RCC 7860 (cell line): Measurements from ENCODE around the gene XK.
"Not testable (repeated sequence)": the region's sequence is repeated elsewhere in the genome, so short reads cannot be mapped to it uniquely, and the experiment has no call there.

Experiments
- DNase-seq: peaks from one replicate; pipeline ENCODE4 v3.0.0-alpha.2; 2015; ENCODE audit warnings: low spot score
- FAIRE-seq: peaks from 2 replicates; lab custom pipeline; 2012; peaks lifted over from hg19 to GRCh38; lab: Jason Lieb, UNC

Gene XK

GRCh38 chrX:37752281-37752680 lies 66.7 kb downstream of the XK start:
- DNase-seq (no peak), FAIRE-seq (no peak)

GRCh38 chrX:37752936-37753335 lies 67.3 kb downstream of the XK start:
- DNase-seq (no peak), FAIRE-seq (no peak)

GRCh38 chrX:37753384-37753783 lies 67.8 kb downstream of the XK start:
- no peak for DNase-seq
- FAIRE-seq: no peak

GRCh38 chrX:37754516-37754915 lies 68.9 kb downstream of the XK start:
- no peak for FAIRE-seq
- no peak for DNase-seq

GRCh38 chrX:37755025-37755424 lies 69.4 kb downstream of the XK start:
- no peak for FAIRE-seq
- DNase-seq: no peak

GRCh38 chrX:37757082-37757481 lies 71.5 kb downstream of the XK start:
- no peak for FAIRE-seq
- no peak for DNase-seq

GRCh38 chrX:37759351-37759750 lies 73.8 kb downstream of the XK start:
- FAIRE-seq: no peak
- DNase-seq: no peak

GRCh38 chrX:37759878-37760418 lies 74.4 kb downstream of the XK start:
- FAIRE-seq: no peak
- no peak for DNase-seq

GRCh38 chrX:37763400-37763799 lies 77.8 kb downstream of the XK start:
- no peak for FAIRE-seq
- DNase-seq: no peak

- no peak for DNase-seq
- no peak for FAIRE-seq
Measured at GRCh38 chrX:37765507-37765906, 79.9 kb downstream of the XK start.

GRCh38 chrX:37767430-37767829 lies 81.8 kb downstream of the XK start:
- no peak for DNase-seq
- FAIRE-seq: no peak

- FAIRE-seq, DNase-seq: not testable (repeated sequence)
Measured at GRCh38 chrX:37768866-37769265, 83.3 kb downstream of the XK start.

- no peak for FAIRE-seq
- no peak for DNase-seq
Measured at GRCh38 chrX:37776283-37776986, 90.8 kb downstream of the XK start.

GRCh38 chrX:37776987-37777325 lies 91.4 kb downstream of the XK start:
- FAIRE-seq: no peak
- DNase-seq: no peak

- DNase-seq: no peak
- no peak for FAIRE-seq
Measured at GRCh38 chrX:37779857-37780256, 94.3 kb downstream of the XK start, which contains the start of gene CYBB. Gene CYBB, plus strand, starts transcription at chrX:37780059. Its CDS starts 19 bp downstream, at chrX:37780078.

- DNase-seq (no peak), FAIRE-seq (no peak)
Measured at GRCh38 chrX:37781081-37781480, 95.5 kb downstream of the XK start.
